GM10847 (cell line): ENCODE data around the gene FIGNL2.

Experiments used
- POLR2A ChIP-seq: IDR thresholded peaks from 2 replicates; pipeline ENCODE4 v1.6.1; 2011; ENCODE audit not compliant: insufficient read length; ENCODE audit errors: extremely low read depth

The FIGNL2 gene

DNA sequence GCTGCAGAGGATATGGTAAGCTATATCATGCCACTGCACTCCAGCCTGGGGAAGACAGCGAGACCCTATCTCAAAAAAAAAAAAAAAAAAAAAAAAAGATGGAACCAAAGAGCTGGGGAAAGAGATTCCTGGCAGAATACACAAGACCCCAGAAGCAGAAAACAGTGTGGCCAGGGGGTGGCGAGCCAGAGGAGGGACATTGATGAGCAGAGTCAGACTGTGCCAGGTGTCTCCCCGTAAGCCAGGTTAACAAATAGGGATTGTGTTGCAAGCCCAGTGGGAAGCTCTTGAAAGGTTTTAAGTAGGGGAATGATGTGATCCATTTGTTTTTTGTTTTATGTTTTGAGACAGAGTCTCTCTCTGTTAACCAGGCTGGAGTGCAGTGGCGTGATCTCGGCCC, 56.1 kb downstream of the FIGNL2 start:
- no peak for TF ChIP-seq POLR2A

DNA sequence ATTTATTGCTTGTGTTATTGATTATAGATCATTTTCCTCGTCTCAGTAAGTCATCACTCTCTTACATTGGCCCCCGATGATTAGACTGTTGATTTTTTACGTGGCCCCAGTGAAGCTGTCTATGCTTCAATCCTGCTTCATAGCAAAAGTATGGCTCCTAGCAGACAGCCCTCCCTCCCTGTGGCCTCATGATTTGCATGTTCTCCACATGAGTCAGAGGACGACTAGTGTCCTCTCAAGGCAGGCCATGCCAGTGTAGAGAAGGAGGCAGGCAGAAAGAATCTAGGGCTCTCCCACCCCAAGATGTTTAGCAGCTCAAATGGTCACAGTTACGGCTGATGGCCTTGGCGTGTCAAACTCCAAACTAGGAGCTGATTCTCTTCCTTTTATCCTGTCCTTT, 59.6 kb downstream of the FIGNL2 start:
- no peak for TF ChIP-seq POLR2A

DNA sequence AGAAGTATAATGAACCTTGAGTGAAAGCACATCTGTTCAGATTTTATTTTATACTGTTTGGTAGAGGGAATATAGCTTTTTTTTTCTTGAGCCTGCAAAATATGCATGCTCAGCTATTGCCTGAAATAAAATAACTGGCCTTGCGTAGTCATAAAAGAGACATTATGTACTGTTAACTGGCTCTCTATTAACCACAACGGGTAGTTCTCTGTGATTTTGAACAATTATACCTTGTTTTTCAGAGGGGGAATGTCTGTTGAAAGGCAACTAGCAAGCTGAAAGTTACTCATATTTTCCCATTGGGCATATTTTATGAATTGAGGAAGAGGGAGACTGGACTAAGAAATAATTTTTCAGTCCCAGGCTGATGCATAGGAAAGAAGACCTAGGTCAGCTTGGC, 62.6 kb downstream of the FIGNL2 start:
- no peak for TF ChIP-seq POLR2A

DNA sequence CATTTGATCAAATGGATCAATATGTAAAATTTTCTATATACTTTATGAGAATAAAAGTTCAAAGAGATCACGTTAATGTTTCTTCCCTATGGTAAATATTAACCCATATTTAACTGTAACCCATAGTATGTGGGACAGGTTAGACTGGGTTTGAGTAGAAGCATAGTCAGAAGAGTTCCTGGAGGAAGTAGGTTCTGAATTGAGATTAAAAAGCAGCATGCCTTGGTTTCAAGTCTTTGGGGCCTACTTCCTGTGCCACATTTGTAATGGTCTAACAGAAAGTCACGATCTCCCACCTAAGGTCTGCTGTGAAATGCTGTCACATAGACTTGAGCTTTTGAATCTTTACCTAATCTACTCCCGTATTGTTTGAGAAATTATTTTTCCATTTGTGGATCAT, 63.8 kb downstream of the FIGNL2 start:
- no peak for TF ChIP-seq POLR2A

DNA sequence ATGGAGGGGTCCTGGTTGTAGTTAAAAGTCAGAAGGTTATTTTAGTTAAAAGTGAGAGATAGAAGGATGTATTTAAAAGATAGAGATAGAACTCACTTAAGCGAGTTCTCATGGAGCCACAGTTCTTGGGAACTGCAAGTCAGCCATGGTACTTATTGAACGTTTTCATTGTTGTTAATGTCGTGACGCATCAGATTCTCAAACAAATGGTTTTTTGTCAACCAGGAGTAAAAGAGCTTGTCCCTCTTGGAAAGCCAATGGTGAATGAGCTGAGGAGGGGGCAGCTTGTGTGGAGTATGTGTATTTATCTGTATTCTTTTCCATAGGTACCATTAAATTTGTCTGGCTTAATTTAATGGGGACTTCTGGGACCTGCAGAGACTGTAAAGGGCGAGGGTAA, 68.6 kb downstream of the FIGNL2 start:
- no peak for TF ChIP-seq POLR2A

DNA sequence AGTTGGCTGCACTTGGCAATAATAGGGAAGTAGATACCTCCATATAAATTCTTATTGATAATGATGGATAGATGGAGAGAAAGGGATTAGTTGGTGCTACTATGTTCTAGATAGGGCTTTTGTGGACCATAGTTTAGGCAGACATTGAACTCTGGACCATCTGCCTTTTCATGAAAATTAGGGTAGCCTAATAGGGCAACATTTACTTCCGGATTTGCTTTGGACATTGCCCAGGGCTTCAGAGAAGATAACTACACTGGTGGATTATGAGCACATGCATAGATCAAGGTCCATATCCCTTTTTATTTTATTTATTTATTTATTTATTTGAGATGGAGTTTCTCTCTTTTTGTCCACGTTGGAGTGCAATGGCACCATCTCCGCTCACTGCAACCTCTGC, 70.5 kb downstream of the FIGNL2 start:
- no peak for TF ChIP-seq POLR2A

DNA sequence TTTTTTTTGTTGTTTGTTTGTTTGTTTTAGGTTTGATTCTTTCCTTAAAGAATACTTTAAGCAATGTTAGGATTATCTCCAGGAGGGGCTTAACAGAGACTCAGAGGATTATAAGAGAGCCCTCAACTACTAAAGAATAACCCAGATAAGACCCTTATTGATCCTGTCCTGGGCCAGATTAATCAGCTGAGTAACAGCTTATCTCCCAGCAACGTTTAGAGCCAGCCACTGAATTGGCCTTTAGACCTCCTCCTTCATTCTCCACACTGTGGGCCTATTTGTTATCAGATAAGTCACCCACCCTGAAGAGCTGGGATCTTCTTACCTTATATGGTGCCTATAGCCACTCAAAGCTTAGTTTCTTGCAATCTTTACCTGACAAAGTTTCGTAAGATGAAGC, 71.1 kb downstream of the FIGNL2 start:
- TF ChIP-seq POLR2A: no peak

DNA sequence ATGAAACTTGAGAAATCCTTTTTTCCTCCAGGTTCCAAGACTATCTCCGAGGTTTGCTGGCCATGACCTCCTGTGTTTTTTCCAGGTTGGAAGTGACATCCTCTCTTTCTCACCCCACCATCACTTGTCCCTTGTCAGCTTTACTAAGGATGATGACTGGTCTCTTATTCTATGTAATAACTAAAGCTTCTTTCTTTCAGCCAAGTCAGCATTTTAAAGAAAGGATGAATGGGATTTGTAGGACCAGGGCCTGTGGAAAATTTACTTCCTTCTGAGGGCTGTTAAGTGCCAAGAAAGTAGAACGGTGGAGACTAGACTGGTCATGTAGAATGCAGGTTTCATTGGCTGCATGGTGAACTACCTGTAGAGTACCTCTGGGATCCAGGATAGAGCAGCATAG, 73.6 kb downstream of the FIGNL2 start:
- TF ChIP-seq POLR2A: no peak

DNA sequence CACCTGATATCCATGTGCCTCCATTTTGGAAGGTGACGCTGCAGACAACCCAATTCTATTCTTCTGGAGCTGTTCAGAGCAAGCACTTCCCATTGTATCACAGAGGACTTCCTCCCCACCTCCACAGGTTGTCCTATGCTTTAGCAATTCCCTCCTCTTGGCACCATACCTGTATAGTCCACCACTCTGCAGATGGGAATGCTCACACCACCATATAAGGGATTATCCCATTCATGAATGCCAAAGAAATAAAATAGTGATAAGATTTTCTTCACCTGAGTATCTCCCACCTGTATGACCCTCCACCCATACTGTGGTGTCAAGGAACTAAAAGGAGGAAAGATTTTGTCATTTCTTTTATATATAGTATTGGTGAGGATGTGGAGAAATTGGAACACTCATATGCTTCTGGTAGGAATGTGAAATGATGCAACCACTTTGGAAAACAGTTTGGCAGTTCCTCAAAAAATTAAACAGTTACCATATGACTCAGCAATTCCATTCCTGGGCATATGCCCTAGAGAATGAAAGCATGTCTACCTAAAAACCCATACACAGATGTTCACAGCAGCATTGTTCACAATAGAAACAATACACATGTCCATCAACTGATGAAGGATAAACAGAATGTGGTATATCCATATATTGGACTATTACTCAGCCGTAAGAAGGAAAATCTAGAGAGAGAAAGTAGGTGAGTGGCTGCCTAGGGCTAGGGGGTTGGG, 75.2 kb downstream of the FIGNL2 start:
- no peak for TF ChIP-seq POLR2A

DNA sequence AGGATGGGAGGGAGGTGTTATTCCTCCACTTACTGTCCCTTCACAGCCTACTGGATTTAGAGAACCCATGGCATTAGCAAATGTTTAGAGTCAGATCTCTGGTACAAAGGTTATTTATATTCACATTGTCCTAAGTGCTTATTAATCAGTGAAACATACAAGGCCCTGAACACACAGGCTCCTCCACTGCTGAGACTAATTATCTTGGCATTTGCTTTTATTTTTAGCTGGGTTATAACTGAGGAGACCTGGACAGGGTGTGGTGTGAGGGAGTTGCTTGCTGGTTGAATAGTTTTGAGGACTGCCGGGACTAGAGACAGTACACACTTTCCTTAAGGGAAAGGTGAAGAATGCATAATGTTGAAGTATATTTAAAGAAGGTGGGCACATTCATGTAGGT, 77.5 kb downstream of the FIGNL2 start:
- no peak for TF ChIP-seq POLR2A
